GM12892 (cell line): ENCODE measurements around the gene SH3RF2.
"Not testable (repeated sequence)": the region's sequence is repeated elsewhere in the genome, so short reads cannot be mapped to it uniquely, and the experiment has no call there.

Experiments used
- DNase-seq: peaks from one replicate; pipeline ENCODE4 v3.0.0; 2011; ENCODE audit not compliant: insufficient read length
- FAIRE-seq: peaks from 2 replicates; lab custom pipeline; 2011; peaks lifted over from hg19 to GRCh38; lab: Jason Lieb, UNC
- POLR2A ChIP-seq: IDR thresholded peaks from 2 replicates; pipeline ENCODE4 v1.6.1; 2011; ENCODE audit warnings: low read depth, low read length, control low read depth
- POLR2AphosphoS5 ChIP-seq: IDR thresholded peaks from 2 replicates; pipeline ENCODE4 v1.6.1; 2011; ENCODE audit warnings: low read depth, low read length, control low read depth
- TAF1 ChIP-seq: IDR thresholded peaks from 2 replicates; pipeline ENCODE4 v1.6.1; 2011; ENCODE audit warnings: low read depth, mild to moderate bottlenecking, control low read depth, low read length, borderline replicate concordance

The SH3RF2 gene

GRCh38 chr5:146091881-146092280, 155.5 kb downstream of the SH3RF2 start:
- TF ChIP-seq POLR2A, result no peak
- no peak for TF ChIP-seq POLR2AphosphoS5
- no peak for TF ChIP-seq TAF1
- no peak for FAIRE-seq
- DNase-seq, result no peak

GRCh38 chr5:146098047-146098446, 161.7 kb downstream of the SH3RF2 start:
- no peak for FAIRE-seq

GRCh38 chr5:146101646-146102045, 165.3 kb downstream of the SH3RF2 start:
- DNase-seq (no peak), FAIRE-seq (no peak)
- TF ChIP-seq POLR2AphosphoS5 (no peak), TAF1 (no peak), POLR2A (no peak)

More at GRCh38 chr5:146098047-146098446, 161.7 kb downstream of the SH3RF2 start:
- DNase-seq, result no peak
- TF ChIP-seq POLR2AphosphoS5 (no peak), TAF1 (no peak), POLR2A (no peak)

GRCh38 chr5:146103594-146103993, 167.2 kb downstream of the SH3RF2 start:
- no peak for TF ChIP-seq POLR2AphosphoS5
- no peak for TF ChIP-seq TAF1
- no peak for TF ChIP-seq POLR2A
- FAIRE-seq (no peak), DNase-seq (no peak)

- DNase-seq, result no peak
- TF ChIP-seq POLR2A, result no peak
- no peak for TF ChIP-seq POLR2AphosphoS5
- TF ChIP-seq TAF1, result no peak
- no peak for FAIRE-seq
Observed at GRCh38 chr5:146105477-146105876, 169.1 kb downstream of the SH3RF2 start, which contains the start of gene PLAC8L1. Gene PLAC8L1 (minus strand): TSS chr5:146105577. CDS start chr5:146104311, 1,266 bp downstream.

GRCh38 chr5:146107901-146108300, 171.5 kb downstream of the SH3RF2 start:
- FAIRE-seq, result no peak
- DNase-seq, result no peak

GRCh38 chr5:146108870-146109269, 172.5 kb downstream of the SH3RF2 start:
- FAIRE-seq, DNase-seq: not testable (repeated sequence)

More at GRCh38 chr5:146107901-146108300, 171.5 kb downstream of the SH3RF2 start:
- TF ChIP-seq POLR2A (no peak), TAF1 (no peak), POLR2AphosphoS5 (no peak)

GRCh38 chr5:146109379-146109778, 173.0 kb downstream of the SH3RF2 start:
- DNase-seq (no peak), FAIRE-seq (no peak)
- no peak for TF ChIP-seq POLR2AphosphoS5

GRCh38 chr5:146111409-146111808, 175.0 kb downstream of the SH3RF2 start:
- FAIRE-seq (no peak), DNase-seq (no peak)
- no peak for TF ChIP-seq POLR2AphosphoS5
- TF ChIP-seq TAF1, result no peak
- no peak for TF ChIP-seq POLR2A

- no peak for TF ChIP-seq TAF1
- no peak for TF ChIP-seq POLR2AphosphoS5
- TF ChIP-seq POLR2A, result no peak
- no peak for DNase-seq
- FAIRE-seq, result no peak
Observed at GRCh38 chr5:146112476-146112875, 176.1 kb downstream of the SH3RF2 start.
